KMS-11 (cell line): Measurements from ENCODE around the gene PGM3.

Source experiments
- H2AFZ ChIP-seq: fragments of 200-600 bp; sonication (generic); 2 replicates; pipeline ENCODE4 v1.6.1; 2016; ENCODE audit warnings: antibody characterized with exemption, mixed run types, low read depth
- H3K27ac ChIP-seq: fragments of 200-600 bp; sonication (generic); 2 replicates; pipeline ENCODE4 v1.6.1; 2016; ENCODE audit warnings: mild to moderate bottlenecking, mixed run types
- H3K27me3 ChIP-seq: fragments of 200-600 bp; sonication (generic); 2 replicates; pipeline ENCODE4 v1.6.1; 2017; ENCODE audit warnings: mild to moderate bottlenecking, low read depth, mixed run types, moderate library complexity; ENCODE audit not compliant: insufficient read depth
- H3K36me3 ChIP-seq: fragments of 200-600 bp; sonication (generic); 2 replicates; pipeline ENCODE4 v1.6.1; 2017; ENCODE audit warnings: mild to moderate bottlenecking, mixed run types; ENCODE audit not compliant: insufficient read depth
- H3K4me1 ChIP-seq: fragments of 200-600 bp; sonication (generic); 2 replicates; pipeline ENCODE4 v1.6.1; 2016; ENCODE audit warnings: mild to moderate bottlenecking, low read depth, mixed run types; ENCODE audit not compliant: poor library complexity, severe bottlenecking
- H3K4me2 ChIP-seq: fragments of 200-600 bp; sonication (generic); 2 replicates; pipeline ENCODE4 v1.7.0; 2016; ENCODE audit warnings: mild to moderate bottlenecking, mixed run types
- H3K4me3 ChIP-seq: fragments of 200-600 bp; sonication (generic); IDR thresholded peaks from 2 replicates; pipeline ENCODE4 v1.6.1; 2017; ENCODE audit warnings: low read depth, low read length, mixed read lengths; ENCODE audit not compliant: insufficient read depth
- H3K79me2 ChIP-seq: fragments of 200-600 bp; sonication (generic); 2 replicates; pipeline ENCODE4 v1.6.1; 2016; ENCODE audit warnings: low read depth, mixed run types; ENCODE audit not compliant: insufficient read depth
- H3K9ac ChIP-seq: fragments of 200-600 bp; sonication (generic); 2 replicates; pipeline ENCODE4 v1.6.1; 2016; ENCODE audit warnings: mild to moderate bottlenecking, mixed run types
- H4K20me1 ChIP-seq: fragments of 200-600 bp; sonication (generic); 2 replicates; pipeline ENCODE4 v1.6.1; 2016; ENCODE audit warnings: mild to moderate bottlenecking, mixed run types; ENCODE audit not compliant: insufficient read depth
- TF ChIP-seq, protein P1 (sequence below): fragments of 200-600 bp; sonication (generic); conservative IDR thresholded peaks from 2 replicates; pipeline ENCODE4 v1.6.1; 2017; ENCODE audit warnings: low read depth, mild to moderate bottlenecking, antibody characterized with exemption, low read length, moderate library complexity, mixed read lengths

Gene PGM3

DNA sequence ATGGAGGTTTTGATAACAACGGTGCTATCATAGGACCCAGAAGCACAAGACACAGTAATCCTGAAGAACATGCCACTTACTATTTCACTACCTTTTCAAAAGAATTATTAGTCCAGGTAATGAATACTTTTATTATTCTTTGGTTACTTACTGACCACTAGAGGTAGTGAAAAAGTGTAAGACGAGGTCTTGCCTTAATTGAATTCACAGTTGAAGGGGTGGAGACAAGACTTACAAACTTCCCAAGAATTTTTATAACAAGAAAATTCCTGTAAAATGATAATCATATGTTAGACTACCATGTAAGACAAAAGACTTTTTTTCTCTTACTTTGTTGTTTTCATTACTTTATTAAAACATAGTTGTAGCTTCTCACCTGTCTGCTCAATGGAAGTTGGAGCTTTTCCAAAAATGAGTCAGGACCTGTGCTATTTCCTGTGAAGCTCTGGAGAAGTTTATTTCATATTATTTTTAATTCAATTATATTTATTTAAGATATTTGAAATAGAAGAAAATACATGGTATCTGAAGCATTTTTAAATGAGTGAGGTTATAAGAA is 73.2 kb downstream of the PGM3 start:
- Histone ChIP-seq H3K36me3 (no peaks in the 10 kb centered on the region), H4K20me1 (no peaks in the 10 kb centered on the region), H3K4me2 (no peak overlapping the region), H3K27me3 (no peaks in the 10 kb centered on the region), H2AFZ (no peak overlapping the region), H3K27ac (no peak overlapping the region), H3K4me1 (peaks cover 2% of the 10 kb centered on the region), H3K4me3 (no peak overlapping the region), H3K79me2 (no peaks in the 10 kb centered on the region), H3K9ac (no peak overlapping the region)
- TF ChIP-seq, protein P1, sequence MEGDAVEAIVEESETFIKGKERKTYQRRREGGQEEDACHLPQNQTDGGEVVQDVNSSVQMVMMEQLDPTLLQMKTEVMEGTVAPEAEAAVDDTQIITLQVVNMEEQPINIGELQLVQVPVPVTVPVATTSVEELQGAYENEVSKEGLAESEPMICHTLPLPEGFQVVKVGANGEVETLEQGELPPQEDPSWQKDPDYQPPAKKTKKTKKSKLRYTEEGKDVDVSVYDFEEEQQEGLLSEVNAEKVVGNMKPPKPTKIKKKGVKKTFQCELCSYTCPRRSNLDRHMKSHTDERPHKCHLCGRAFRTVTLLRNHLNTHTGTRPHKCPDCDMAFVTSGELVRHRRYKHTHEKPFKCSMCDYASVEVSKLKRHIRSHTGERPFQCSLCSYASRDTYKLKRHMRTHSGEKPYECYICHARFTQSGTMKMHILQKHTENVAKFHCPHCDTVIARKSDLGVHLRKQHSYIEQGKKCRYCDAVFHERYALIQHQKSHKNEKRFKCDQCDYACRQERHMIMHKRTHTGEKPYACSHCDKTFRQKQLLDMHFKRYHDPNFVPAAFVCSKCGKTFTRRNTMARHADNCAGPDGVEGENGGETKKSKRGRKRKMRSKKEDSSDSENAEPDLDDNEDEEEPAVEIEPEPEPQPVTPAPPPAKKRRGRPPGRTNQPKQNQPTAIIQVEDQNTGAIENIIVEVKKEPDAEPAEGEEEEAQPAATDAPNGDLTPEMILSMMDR = no peak

DNA sequence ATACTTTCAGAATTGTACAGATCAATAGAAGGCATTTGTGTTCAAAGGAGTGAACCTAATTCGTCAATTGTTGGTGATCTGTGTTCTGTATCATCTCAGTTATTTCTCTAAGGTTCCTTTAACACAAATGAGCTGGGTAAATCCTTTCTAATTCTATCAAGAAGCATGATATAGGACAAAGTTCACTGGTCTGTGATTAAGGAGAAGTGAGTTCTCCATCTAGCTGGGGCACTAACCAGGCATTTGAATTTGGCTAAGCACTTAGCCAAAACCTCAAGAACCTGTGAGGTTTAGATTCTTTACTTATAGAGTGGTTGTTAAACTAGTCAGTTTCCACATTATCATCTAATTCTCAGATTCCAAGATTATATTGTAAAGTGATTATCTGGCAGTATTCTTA is 75.3 kb downstream of the PGM3 start:
- Histone ChIP-seq H3K9ac (no peak overlapping the region), H3K36me3 (no peaks in the 10 kb centered on the region), H3K79me2 (no peaks in the 10 kb centered on the region), H3K4me3 (no peak overlapping the region), H3K4me2 (no peak overlapping the region), H3K27me3 (no peaks in the 10 kb centered on the region), H3K27ac (no peak overlapping the region), H3K4me1 (peaks cover 17% of the 10 kb centered on the region), H2AFZ (no peak overlapping the region), H4K20me1 (no peaks in the 10 kb centered on the region)
- TF ChIP-seq, protein P1 = no peak
